ENCODE data around the gene OLFML2B. TPM values are rescaled to one million over a fixed set of nuclear protein-coding genes. Genes with fewer than 3 reads are reported as not detected.

Gene OLFML2B
- polyA plus RNA-seq, 1 of the 3 experiments (the other 2 are of a cell fraction): 7.3 TPM

- H4K20me1 ChIP-seq (ENCODE audit: insufficient read depth): no peaks in the 10 kb centered on the region
- TF ChIP-seq RAD21 (IDR thresholded peaks at IDR 0.05; ENCODE audit: low read length) (peak; percentile 10; the same call in 1 of the 2 replicates), NFIC (IDR thresholded peaks at IDR 0.05; ENCODE audit: borderline replicate concordance) (no peak), CTCF (IDR thresholded peaks at IDR 0.05) (peak; percentile 54)
- TF ChIP-seq, protein P1, sequence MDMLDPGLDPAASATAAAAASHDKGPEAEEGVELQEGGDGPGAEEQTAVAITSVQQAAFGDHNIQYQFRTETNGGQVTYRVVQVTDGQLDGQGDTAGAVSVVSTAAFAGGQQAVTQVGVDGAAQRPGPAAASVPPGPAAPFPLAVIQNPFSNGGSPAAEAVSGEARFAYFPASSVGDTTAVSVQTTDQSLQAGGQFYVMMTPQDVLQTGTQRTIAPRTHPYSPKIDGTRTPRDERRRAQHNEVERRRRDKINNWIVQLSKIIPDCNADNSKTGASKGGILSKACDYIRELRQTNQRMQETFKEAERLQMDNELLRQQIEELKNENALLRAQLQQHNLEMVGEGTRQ (IDR thresholded peaks at IDR 0.05; ENCODE audit: borderline replicate concordance, low read depth, low read length): no peak
- no peaks in the 10 kb centered on the region for H3K79me2 ChIP-seq (ENCODE audit: insufficient read depth)
- no peak overlapping the region for H3K27ac ChIP-seq (ENCODE audit: low read depth in 2 of 2, low read length in 1 of 2)
- H3K9ac ChIP-seq: no peak overlapping the region
- peaks cover 2% of the 10 kb centered on the region for H3F3A ChIP-seq (replicated peaks; ENCODE audit: insufficient read depth)
- H2AFZ ChIP-seq (ENCODE audit: low read depth): no peak overlapping the region
- H3K9me2 ChIP-seq: no peaks in the 10 kb centered on the region
- H3K4me1 ChIP-seq (ENCODE audit: control insufficient read depth in 1 of 2, insufficient read depth in 2 of 2, low read depth in 1 of 2, low read length in 1 of 2): peaks cover 6 to 8% of the 10 kb centered on the region in 2 experiments; a peak in 1 of 4 replicates
- no peaks in the 10 kb centered on the region for H3K27me3 ChIP-seq (ENCODE audit: insufficient read depth)
- no peak overlapping the region for H3K4me3 ChIP-seq (ENCODE audit: low read depth in 2 of 2, low read length in 1 of 2)
- H3K9me3 ChIP-seq: no peaks in the 10 kb centered on the region
- ChIA-PET CTCF (interaction anchor here (0.6 to 1.8 kb wide), 3 partner anchors 118 to 572 kb away, joined by 3 to 22 read pairs (median 4); no protein-coding TSS in a partner anchor), POLR2A (no interaction called here)
- no peak for DNase-seq
- no peak overlapping the region for H3K4me2 ChIP-seq
- no peaks in the 10 kb centered on the region for H3K36me3 ChIP-seq (replicated peaks in 1 of 2; ENCODE audit: control insufficient read depth in 1 of 2, insufficient read depth in 2 of 2, low read length in 1 of 2)
Measured at GRCh38 chr1:162040657-162041056, 17.0 kb upstream of the OLFML2B start.

DNA sequence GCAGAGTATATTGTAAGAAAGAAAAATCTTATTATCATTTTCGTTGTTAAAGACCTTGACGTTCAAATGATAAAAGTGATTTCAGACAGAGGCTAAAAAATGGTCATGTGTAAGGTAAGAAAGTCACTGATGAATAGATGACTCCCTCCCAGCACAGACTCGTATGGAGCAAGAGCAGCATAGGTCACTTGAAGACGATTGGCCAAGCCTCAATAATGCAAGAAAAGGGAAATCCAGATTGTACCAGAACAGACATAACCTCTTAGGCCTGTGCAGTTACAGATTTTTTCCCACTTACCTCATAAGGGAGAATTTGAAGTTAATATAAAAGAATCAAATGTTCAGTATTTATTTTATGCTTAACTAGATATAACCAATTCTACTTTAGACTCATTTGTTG, 16.3 kb upstream of the OLFML2B start:
- POLR2A ChIA-PET: no interaction called here
- no peaks in the 10 kb centered on the region for H3K9me3 ChIP-seq

More for the DNA sequence above, 16.3 kb upstream of the OLFML2B start:
- peaks cover 2% of the 10 kb centered on the region for H3F3A ChIP-seq (replicated peaks; ENCODE audit: insufficient read depth)
- no peaks in the 10 kb centered on the region for H3K79me2 ChIP-seq (ENCODE audit: insufficient read depth)
- DNase-seq: no peak
- WGBS (ENCODE audit: low lambda C conversion rate): 53% methylated on average over 4 of the region's 4 CpGs
- H3K27me3 ChIP-seq (ENCODE audit: insufficient read depth): no peaks in the 10 kb centered on the region
- no peak overlapping the region for H3K4me3 ChIP-seq (ENCODE audit: low read depth in 2 of 2, low read length in 1 of 2)
- no peak overlapping the region for H3K27ac ChIP-seq (ENCODE audit: low read depth in 2 of 2, low read length in 1 of 2)
- no peak overlapping the region for H3K9ac ChIP-seq
- CTCF ChIA-PET: interaction anchor here (0.6 to 1.8 kb wide), 2 partner anchors 119 to 247 kb away, joined by 4 to 22 read pairs; no protein-coding TSS in a partner anchor
- peaks cover 12% of the 10 kb centered on the region in 2 experiments; a peak in 2 of 4 replicates for H3K4me1 ChIP-seq (ENCODE audit: control insufficient read depth in 1 of 2, insufficient read depth in 2 of 2, low read depth in 1 of 2, low read length in 1 of 2)
- no peaks in the 10 kb centered on the region for H3K36me3 ChIP-seq (replicated peaks in 1 of 2; ENCODE audit: control insufficient read depth in 1 of 2, insufficient read depth in 2 of 2, low read length in 1 of 2)
- TF ChIP-seq RAD21 (IDR thresholded peaks at IDR 0.05; ENCODE audit: low read length) (no peak), TCF12 (IDR thresholded peaks at IDR 0.05) (no peak), YY1 (IDR thresholded peaks at IDR 0.05; ENCODE audit: low read depth) (no peak), NRF1 (IDR thresholded peaks at IDR 0.05; ENCODE audit: low read depth, low read length) (no peak), CHD2 (IDR thresholded peaks at IDR 0.05; ENCODE audit: low read length, partially characterized antibody) (no peak), NFIC (IDR thresholded peaks at IDR 0.05; ENCODE audit: borderline replicate concordance) (no peak), POLR2AphosphoS5 (IDR thresholded peaks at IDR 0.05; ENCODE audit: low read depth, low read length) (no peak), SMC3 (IDR thresholded peaks at IDR 0.05; ENCODE audit: low read depth, low read length) (no peak), RFX5 (IDR thresholded peaks at IDR 0.05; ENCODE audit: low read length) (no peak), MXI1 (IDR thresholded peaks at IDR 0.05; ENCODE audit: low read depth, low read length) (no peak), FOXM1 (IDR thresholded peaks at IDR 0.05; ENCODE audit: low read depth) (no peak), CTCF (IDR thresholded peaks at IDR 0.05) (no peak), FOXJ3 (CRISPR knock-in tag; IDR thresholded peaks at IDR 0.05) (no peak), EP300 (IDR thresholded peaks at IDR 0.05; ENCODE audit: borderline replicate concordance in 1 of 2, low read depth in 1 of 2, low read length in 1 of 2) (no peak), FOSL2 (IDR thresholded peaks at IDR 0.05; ENCODE audit: borderline replicate concordance, low read depth) (no peak), MEF2A (IDR thresholded peaks at IDR 0.05; ENCODE audit: borderline replicate concordance, low read depth) (no peak), TAF1 (IDR thresholded peaks at IDR 0.05; ENCODE audit: borderline replicate concordance, low read depth, low read length) (no peak), EZH2phosphoT487 (IDR thresholded peaks at IDR 0.05; ENCODE audit: borderline replicate concordance, low read depth) (no peak), TEAD4 (IDR thresholded peaks at IDR 0.05; ENCODE audit: borderline replicate concordance, insufficient read depth) (no peak)
- TF ChIP-seq, protein P2, sequence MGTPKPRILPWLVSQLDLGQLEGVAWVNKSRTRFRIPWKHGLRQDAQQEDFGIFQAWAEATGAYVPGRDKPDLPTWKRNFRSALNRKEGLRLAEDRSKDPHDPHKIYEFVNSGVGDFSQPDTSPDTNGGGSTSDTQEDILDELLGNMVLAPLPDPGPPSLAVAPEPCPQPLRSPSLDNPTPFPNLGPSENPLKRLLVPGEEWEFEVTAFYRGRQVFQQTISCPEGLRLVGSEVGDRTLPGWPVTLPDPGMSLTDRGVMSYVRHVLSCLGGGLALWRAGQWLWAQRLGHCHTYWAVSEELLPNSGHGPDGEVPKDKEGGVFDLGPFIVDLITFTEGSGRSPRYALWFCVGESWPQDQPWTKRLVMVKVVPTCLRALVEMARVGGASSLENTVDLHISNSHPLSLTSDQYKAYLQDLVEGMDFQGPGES (IDR thresholded peaks at IDR 0.05; ENCODE audit: low read depth, low read length): no peak
- no peak overlapping the region for H3K4me2 ChIP-seq
- H2AFZ ChIP-seq (ENCODE audit: low read depth): no peak overlapping the region
- H3K9me2 ChIP-seq: no peaks in the 10 kb centered on the region
- no peaks in the 10 kb centered on the region for H4K20me1 ChIP-seq (ENCODE audit: insufficient read depth)

Data from SK-N-SH (cell line).